Measurements from ENCODE around the gene SLC25A21. TPM values are rescaled to one million over a fixed set of nuclear protein-coding genes. Genes with fewer than 3 reads are reported as not detected.

The SLC25A21 gene
- total RNA-seq, 1 donor from 2014 or later, result not detected

GRCh38 chr14:36647417-36647823 is 525.0 kb downstream of the SLC25A21 start:
- intact Hi-C loops (cut with micrococcal nuclease), result no loop called here
- Mint-ChIP-seq H3K27me3 (ENCODE audit: low read depth) (peaks cover 61% of the 10 kb centered on the region), H3K36me3 (ENCODE audit: low read depth) (no peaks in the 10 kb centered on the region), H3K27ac (no peak overlapping the region), H3K4me3 (ENCODE audit: low read depth) (no peak overlapping the region), H3K4me1 (ENCODE audit: low read depth) (no peaks in the 10 kb centered on the region), H3K9me3 (no peaks in the 10 kb centered on the region)
- DNase-seq (ENCODE audit: low spot score), result no peak

GRCh38 chr14:36646664-36647416 is 525.6 kb downstream of the SLC25A21 start:
- peaks cover 57% of the 10 kb centered on the region for H3K27me3 Mint-ChIP-seq (ENCODE audit: low read depth)
- no peak overlapping the region for H3K4me3 Mint-ChIP-seq (ENCODE audit: low read depth)
- no peaks in the 10 kb centered on the region for H3K9me3 Mint-ChIP-seq
- no peak for DNase-seq (ENCODE audit: low spot score)
- H3K36me3 Mint-ChIP-seq (ENCODE audit: low read depth), result no peaks in the 10 kb centered on the region
- H3K4me1 Mint-ChIP-seq (ENCODE audit: low read depth), result no peaks in the 10 kb centered on the region
- intact Hi-C loops (cut with micrococcal nuclease), result no loop called here
- H3K27ac Mint-ChIP-seq, result no peak overlapping the region

- Mint-ChIP-seq H3K9me3 (no peaks in the 10 kb centered on the region), H3K27ac (no peak overlapping the region), H3K36me3 (ENCODE audit: low read depth) (no peaks in the 10 kb centered on the region), H3K4me1 (ENCODE audit: low read depth) (no peaks in the 10 kb centered on the region), H3K27me3 (ENCODE audit: low read depth) (no peaks in the 10 kb centered on the region), H3K4me3 (ENCODE audit: low read depth) (no peak overlapping the region)
- intact Hi-C loops (cut with micrococcal nuclease), result no loop called here
- DNase-seq (ENCODE audit: low spot score), result no peak
Observed at GRCh38 chr14:36633580-36633979, 538.8 kb downstream of the SLC25A21 start.

Other genes with a start within 250 kb of the SLC25A21 start
- not detected in 2 replicates for gene MIPOL1, start 25.3 kb upstream of the SLC25A21 start, total RNA-seq